C4-2B (cell line): ENCODE data around the gene IGF1.

ENCODE experiments used
- H3K27ac ChIP-seq: fragments of 450-650 bp; 2 replicates; pipeline ENCODE4 v1.5.1; 2017
- CTCF ChIP-seq: fragments of 450-650 bp; conservative IDR thresholded peaks from 2 replicates; pipeline ENCODE4 v1.5.1; 2017; ENCODE audit warnings: mild to moderate bottlenecking
- ZFX ChIP-seq: fragments of 450-650 bp; IDR thresholded peaks from 2 replicates; pipeline ENCODE4 v1.6.1; 2017

IGF1 gene

GRCh38 chr12:102429211-102430154 lies 50.9 kb downstream of the IGF1 start:
- TF ChIP-seq ZFX (no peak), CTCF (no peak)

DNA sequence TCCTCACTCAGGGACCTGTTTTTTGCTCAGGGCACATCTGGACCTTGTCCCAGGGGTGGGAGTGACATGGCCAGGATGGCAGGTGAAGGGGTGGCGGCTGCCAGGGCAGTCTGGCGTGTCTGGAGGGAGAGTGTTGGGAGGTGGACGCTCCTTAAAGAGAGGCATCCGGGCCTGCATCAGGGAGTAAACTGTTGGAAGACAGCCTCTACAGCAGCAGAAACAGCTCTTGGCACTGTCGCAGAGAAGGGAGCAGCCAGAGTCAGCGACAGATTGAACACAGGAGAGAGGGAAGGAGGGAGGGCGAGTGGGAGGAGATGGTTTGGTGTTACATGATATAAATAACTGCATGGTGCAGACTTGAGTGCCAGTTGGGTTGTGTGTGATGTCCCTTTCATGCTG lies 52.8 kb downstream of the IGF1 start:
- no peak overlapping the region for H3K27ac ChIP-seq
- TF ChIP-seq ZFX = no peak
- no peak for TF ChIP-seq CTCF

More at GRCh38 chr12:102429211-102430154, 50.9 kb downstream of the IGF1 start:
- H3K27ac ChIP-seq = no peak overlapping the region

- no peak overlapping the region for H3K27ac ChIP-seq
- no peak for TF ChIP-seq ZFX
- no peak for TF ChIP-seq CTCF
Measured at GRCh38 chr12:102426599-102427542, 53.5 kb downstream of the IGF1 start.

DNA sequence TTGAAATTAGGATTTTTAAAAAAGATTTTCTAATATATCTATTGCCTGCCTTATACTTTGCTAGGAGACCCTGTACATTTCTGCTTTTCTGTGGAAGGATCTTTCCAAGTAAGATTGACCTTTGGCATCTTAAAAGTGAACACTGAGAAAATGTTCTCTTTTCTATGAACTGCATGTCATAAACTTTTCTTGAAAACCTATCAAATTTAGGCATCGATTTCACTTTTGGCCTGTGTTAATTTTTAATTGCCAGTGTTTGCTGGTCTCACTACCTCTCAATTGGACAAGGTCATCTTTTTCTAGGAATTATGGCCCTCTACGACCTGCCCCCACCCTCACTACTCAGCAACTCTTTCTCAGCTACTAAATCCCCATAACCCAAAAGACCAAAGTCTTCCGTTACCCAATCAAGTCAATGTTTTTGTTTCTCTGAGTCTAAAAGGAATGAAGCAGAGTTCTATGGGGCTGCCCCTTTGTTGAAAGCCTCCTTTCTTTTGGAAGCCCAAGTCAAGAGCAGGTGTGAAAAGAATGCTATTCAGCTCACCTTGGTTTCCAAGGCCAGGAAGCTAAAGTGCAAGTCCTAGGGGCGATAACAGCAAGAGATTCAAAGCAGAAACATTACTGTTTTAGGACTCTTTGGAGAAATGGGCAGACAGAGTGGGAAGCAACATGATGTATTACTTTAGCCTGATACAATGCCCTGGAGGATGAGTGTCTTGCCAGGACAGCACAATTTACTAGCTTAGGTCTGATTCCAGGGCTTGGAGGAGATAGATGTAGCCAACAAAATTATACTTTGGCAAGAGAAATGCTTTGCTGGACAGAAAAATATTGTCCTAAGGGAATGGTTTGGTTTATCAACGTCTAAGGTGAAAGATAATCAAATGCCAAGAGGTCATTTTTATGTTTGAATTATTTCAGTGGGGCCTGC lies 55.0 kb downstream of the IGF1 start:
- no peak overlapping the region for H3K27ac ChIP-seq
- TF ChIP-seq CTCF (no peak), ZFX (no peak)

DNA sequence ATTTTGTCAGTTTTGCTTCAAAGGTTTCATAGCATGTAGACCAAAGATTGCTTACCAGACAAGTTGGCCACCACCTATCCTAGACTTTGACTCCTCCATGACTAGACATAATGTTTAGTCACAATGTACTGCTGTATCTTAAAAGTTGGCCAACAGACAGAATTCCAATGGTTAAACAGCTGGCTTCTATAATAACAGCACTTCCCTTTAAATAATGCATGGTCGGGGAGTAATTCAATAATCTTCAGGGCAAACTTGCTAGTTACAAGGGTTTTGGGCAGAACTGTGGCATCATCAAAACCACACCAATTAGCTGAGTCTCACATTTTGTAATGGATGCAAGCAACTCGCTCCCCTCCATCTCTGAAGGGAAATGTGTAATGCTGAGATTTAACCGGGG lies 56.9 kb downstream of the IGF1 start:
- TF ChIP-seq ZFX (no peak), CTCF (no peak)
- no peak overlapping the region for H3K27ac ChIP-seq

GRCh38 chr12:102421802-102422583 lies 58.4 kb downstream of the IGF1 start:
- H3K27ac ChIP-seq = no peak overlapping the region
- TF ChIP-seq CTCF = no peak
